ENCODE data around the gene RIN3.

The RIN3 gene

DNA sequence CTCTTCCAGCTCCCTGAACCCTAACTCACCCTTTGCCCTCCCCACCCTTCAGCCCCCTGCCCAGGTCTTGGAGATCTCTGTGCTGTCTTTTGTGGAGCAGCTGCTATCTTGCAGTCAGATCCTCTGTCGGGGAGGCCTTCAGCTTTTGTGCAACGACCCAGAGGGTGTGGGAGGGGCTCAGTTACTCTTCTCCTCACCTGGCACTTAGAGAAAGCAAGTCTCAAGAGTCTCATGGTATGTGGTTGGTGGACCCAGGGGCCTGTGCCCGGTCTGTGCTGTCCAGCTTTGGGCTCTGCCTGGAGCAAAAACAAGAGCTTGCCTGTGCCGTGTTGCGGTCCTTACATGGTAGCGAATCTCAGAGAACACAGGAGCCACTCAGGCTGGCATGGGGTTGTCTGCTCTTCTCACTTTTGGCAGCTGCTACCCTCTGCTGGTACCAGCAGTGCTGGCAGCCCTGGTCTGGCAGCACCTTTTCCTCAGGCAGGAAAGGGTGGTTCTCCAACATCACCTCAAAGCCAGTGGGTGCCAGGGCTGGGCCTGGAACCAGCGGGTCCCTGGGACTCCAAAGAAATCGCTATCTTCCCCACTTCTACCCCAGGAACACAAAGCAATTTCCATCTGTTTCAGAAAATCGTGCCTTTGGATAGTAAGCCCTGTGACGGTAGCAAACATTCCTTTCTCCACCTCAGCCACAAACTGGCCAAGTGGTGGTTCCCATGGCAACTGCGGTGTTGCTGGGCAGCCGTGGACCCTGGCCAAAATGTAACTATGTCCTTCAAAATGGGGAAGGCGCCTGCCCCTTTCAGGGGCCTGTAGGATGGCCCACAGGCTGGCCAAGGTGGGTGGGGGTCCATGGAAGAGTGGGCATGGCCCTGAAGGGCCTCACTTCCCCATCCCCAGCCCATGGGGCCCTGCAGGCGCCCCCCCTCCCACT is 90.0 kb downstream of the RIN3 start:
- DNase-seq, result peak; percentile 32

DNA sequence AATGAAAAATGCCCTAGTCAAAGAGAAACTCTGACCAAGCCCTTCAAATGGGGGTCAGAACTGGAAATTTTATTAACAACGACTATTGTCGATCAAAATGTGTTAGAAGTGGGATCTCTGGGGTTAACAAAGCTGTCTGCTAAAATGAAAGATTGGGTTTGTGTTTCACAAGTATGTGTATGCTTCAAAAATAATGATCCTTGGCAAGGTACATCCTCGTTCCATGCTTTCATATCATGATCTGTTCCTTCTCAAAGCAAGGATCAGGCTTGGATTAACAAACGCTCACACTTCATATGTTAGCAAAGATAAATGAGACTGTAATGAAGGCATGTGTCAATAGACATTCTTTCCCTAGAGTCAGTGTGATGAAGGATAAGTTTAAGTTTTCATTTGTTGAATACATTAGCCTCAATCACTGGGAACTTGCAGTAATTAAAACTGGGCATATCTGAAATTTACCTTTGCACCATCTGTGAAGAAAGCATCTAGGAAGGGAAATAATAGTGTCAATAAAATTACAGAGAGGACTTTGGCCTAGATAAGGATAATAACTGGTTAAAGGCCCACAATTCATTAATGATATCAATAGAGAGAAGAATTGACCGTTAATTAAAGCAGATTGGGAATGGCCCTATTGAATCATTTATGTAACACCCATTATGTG is 91.8 kb downstream of the RIN3 start:
- no peak for DNase-seq

DNA sequence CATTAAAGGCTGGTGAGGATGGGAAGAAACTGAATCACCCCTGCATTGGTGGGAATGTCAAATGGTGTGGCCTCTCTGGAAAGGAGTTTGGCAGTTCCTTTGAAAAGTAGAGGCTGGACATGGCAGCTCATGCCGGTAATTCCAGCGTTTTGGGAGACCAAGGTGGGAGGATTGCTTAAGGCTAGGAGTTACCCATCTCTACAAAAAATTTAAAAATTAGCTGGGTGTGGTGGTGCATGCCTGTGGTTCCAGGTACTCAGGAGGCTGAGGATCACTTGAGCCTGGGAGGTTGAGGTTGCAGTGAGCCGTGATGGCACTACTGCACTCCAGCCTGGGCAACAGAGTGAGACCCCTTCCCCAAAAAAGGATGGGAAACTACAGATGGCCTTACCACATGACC is 93.7 kb downstream of the RIN3 start:
- no peak for DNase-seq

DNA sequence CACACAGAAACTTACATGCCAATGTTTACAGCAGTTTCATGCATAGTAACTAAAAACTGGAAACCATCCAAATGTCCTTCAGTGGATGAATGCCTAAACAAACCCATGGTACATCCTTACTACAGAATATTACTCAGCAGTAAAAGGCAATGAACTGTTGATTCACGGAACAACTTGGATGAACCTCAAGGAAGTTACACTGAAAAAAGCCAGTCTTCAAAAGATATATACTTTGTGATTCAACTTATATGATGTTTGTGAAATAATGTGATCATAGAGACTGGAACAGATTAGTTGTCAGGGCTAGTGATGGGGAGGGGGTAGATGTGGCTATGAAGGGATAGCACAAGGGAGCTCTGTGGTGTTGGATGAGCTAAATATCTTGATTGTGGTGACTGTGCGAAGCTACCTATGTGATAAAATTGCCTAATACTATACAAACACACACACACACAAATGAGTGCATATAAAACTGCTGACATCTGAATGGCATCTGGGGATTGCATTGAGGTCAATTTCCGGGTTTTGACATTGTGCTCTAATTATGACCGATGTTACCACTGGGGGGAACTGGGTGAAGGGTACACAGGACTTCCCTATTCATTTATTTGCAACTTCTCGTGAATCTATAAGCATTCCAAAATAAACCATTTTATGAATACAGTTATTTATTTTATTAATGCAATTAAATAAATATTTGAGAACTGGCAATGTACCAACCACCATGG is 94.3 kb downstream of the RIN3 start:
- DNase-seq, result no peak

DNA sequence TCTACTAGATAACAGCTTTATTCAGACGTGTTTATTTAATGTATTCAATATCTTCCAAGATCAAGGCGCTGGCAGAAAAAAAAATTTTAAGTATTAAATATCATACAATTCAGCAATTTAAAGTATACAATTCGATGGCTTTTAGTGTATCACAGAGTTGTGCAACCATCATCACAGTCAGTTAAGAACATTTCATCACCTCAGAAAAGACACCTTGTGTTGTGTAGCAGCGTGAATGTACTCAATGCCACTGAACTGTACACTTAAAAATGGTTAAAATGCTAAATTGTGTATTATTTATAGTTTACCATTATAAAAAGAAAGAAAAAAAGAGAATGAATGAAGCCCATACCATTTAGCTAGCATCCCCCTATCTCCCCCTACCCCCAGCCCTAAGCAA is 96.4 kb downstream of the RIN3 start:
- no peak for DNase-seq

DNA sequence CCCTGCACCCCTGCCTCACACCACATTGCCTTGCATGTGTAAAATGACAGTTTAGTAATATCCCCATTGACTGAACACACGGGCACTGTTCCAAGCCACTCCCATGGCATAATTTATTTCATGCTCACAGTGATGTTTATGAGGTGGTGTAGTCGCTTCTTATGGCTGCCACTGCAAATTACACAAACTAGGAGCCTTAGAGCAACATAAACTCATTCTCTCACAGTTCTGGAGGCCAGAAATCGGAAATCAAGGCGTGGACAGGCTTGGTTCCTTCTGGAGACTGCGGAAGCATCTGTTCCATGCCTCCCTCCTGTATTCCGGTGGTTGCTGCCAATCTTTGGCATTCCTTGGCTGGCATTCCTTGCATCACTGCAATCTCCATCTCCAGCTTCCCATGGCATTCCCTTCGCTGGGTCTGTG is 97.3 kb downstream of the RIN3 start:
- DNase-seq, result no peak

DNA sequence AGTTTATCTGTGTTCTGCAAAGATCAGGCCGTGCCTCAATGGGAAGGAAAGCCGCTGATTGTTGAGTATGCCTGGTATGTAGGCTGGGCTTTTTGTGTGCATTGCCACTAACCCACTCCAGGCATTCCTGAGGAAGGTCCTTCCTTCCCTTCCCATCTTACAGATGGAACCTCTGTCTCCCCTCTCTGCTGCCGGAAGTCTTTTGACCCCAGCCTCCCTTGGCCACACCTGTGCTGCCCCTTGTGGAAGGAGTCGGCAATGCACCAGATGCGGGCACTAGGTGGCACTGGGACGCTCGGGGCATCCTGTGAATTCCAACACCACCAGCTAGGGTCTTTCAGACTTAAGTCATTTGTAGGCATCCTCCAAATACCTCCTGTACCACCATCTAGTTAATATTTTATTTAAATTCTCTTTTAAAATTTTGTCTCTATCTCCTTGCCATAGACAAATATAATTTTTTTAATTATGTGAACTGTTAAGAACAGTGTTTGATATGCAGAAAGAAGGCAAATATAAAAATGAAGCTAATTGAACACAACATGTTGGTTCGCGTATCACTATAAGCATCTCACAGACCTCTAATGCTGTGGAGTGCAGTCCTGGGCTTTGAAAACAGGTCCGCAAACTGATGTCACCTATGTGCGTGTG is 99.6 kb downstream of the RIN3 start:
- DNase-seq, result peak; percentile 31

DNA sequence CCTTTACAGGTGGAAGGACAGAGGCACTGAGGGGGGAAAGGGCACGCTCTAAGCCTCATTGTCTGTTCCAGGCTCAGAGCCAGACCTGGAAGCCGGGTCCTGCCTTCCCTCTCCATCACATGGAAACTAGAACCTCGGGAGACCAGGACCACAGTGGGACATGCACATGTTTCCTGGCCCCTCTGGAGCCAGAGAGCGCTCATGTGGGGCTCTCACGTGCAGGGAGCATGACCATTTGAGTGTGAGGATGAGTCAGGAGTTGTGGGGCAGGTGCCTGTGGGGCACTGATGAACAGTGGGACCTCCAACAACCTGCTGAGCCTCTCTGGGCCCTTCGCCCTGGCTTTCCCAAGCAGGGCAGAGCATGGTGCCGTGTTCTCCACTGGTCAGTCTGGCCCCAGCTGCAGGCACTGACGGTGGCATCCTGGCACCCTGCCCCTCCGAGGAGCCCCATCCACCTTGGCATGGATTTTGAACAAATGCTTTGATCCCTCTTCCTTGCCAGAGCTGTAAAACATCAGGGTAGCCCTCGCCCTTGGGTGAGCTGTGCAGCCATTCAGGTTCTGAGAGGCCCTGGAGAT is 100.2 kb downstream of the RIN3 start:
- no peak for DNase-seq

DNA sequence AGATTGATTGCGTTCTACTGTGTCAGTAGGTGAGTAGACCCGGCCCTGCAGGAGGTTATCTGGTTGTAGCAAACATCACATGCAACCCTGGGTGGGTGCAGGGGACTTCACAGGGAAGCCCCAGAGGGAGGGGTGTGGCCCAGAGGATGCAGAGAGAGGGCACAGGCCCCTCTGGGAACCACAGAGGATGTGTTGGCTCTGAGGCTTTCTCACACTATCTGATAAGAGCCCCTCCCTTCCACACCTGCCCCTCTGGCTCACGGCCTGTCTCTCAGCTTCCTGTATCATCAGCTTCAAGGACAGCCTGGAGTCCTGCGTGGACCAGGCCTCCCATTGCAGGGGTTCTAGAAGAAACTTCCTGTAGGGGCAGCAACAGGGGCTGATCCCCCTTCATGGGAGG is 101.9 kb downstream of the RIN3 start:
- DNase-seq, result no peak

DNA sequence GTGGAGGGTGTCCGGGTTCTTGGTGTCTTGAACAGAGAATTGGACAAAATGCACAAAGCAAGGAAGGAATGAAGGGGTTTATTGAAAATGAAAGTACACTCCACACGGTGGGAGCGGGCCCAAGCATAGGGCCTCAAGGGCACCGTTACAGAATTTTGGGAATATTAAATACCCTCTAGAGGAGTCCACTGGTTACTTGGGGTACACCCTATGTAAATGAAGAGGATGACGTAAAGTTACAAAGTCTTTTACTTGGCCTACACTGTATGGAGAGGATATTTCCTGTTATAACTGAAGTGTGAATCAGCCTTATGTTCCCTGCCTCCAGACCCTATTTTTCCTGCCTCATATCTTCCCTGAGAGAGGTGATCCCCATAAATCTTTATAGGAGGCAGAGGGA is 102.6 kb downstream of the RIN3 start:
- no peak for DNase-seq

DNA sequence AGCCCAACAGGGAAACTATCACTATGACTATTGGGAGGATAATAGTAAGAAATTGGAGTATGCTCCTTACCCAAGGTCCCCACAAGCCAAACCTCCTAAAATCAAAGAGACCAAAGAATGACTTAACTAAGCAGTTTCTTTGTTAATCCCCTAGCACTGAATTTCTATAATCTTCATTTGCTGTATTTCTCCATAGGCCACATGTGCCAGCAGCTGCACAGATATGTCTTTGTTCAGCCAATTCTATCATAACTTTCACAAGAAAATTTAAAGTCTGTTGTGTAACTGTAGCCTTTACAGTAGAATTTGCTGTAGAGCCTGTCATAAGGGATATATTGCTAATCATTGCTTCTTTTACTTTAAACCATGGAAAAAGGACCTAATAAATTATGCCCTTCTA is 104.0 kb downstream of the RIN3 start:
- DNase-seq, result no peak

DNA sequence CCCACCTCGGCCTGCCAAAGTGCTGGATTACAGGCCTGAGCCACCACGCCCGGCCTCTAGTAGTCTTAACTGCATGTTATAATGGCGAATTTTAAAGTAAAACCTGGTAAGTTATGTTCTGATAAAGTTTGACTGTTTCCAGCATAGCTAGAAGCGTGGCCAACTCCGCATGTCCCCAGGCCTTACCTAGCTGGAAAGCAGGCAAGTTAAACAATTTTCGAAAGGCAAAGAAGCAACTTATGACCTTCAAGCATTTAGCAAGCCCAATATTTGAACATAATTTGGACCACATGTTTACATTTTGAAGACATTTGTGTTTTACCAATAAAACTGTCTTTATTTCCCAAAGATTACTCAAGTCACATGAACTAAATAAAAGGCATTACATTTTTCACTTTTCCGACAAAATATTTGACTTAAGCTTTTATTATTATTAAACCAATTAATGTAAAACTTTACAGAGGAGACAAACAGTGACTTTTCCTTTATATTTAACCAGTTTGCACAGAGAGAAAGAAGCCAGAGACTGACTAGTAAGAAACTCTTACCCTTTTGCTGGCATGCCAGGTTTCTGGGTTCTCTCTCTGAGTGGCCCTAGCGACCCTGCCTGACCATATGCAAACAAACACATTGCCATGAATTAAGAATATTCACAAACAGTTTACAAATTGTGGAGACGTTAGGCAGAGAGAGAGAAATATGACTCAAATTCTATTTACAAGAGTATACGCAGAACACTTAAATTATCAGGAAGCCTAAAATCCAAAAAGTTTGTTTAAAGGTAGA is 106.3 kb downstream of the RIN3 start:
- no peak for DNase-seq

DNA sequence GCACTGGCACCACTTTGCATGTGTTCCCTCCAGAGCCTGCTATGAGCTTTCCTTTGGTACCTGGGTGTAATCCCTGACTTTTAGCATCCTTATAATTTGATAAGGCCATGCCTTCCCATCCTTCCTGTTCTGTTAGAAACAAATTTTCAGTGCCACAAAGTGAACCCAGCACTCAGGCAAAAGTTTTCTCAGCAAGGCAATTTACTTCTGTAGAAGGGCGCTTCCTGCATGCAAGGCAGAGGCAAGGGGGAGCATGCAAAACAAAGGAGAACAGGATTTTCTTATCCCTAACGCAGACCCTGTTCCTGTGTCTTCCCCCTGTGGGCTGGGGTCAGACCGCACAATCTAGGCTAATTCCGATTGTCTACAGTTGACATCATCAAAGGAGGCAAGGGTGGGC is 108.7 kb downstream of the RIN3 start:
- DNase-seq, result no peak

DNA sequence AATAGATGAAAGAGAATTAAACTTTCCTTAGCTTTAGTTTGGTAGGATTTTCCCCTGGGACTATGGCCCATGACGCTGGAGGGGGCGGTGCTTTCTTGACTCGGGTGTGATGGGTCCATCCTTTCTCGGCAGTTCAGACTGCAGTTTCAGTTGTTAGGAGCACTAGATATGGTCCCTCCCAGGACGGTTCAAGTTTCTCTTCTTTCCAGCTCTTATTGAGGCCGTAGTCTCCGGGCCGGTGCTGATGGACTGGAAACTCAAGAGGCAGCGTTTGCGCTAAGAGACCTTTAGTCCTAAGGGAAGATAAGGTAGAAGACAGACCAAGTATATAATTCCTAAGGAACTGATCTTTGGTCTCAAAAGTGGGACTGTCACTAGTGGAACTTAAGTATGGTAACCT is 111.2 kb downstream of the RIN3 start:
- no peak for DNase-seq

DNA sequence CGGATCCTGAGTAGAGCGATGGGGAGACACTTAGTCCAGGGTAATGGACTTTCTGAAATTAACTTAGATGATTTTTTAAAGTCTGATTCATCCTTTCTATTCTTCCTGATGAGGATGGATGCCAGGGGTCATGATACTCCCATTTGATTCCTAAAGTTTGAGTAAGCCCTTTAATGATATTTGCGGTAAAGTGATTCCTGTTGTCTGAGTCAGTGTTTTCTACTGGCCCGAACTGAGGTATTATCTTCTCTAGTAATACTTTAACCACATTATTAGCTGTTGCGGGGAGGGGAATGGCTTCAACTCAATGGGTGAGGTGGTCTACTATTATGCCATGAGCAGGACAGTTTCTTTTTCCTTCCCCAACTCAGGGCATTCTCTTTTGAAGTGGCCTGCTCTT is 111.6 kb downstream of the RIN3 start:
- no peak for DNase-seq

DNA sequence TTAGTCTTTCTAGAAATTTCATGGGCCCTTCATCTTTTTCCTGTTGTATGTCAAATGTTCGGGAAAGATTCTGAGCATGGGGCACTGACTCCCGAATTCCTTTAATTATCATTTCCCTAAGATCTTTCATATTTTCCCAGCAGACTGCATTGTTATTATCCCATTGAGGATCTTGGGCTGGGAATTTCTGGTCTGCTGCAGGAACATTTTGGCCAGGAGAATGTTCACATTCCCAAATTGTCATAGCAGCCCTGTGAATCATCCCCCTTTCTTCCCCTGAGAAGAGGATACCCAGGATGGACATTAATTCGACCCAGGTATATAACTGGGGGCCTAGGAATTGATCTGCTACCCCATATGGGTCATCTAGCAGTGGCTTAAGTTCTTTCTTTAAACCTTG is 112.5 kb downstream of the RIN3 start:
- no peak for DNase-seq

DNA sequence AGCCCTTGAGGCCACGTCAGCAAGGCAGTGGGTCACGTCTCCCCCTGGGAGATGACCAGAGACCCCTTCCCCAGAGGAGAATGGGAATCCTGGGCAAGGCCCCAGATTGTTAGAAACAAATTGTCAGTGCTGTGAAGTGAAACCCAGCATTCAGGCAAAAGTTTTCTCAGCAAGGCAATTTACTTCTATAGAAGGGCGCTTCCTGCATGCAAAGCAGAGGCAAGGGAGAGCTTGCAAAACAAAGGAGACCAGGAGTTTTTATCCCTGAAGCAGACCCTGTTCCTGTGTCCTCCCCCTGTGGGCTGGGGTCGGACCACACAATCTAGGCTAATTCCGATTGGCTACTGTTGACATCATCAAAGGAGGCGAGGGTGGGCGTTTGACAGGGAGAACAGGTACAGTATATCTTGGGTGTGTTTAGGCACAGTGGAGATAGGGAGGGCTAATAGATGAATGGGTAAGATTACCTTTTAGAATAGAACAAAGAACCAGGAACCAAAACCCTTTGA is 114.2 kb downstream of the RIN3 start:
- no peak for DNase-seq

DNA sequence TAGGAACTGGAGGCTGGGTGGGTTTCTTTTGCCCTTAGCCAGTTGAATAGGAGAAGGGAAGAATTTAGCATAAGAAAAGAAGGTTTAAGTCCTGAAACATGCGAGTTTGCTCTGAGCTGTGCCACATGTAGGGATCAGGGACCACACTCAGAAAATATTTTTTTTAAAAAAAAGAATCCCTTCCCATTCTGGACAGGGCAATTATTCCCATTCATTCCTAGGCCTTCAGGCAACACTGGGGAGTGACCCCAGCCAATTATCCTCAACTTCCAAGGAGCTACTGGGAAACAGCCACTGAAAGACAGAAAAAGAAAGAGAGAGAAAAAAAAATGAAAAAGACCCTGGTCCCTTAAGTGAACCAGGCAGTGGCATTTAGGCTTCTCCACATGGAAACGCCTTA is 115.1 kb downstream of the RIN3 start:
- DNase-seq, result no peak

DNA sequence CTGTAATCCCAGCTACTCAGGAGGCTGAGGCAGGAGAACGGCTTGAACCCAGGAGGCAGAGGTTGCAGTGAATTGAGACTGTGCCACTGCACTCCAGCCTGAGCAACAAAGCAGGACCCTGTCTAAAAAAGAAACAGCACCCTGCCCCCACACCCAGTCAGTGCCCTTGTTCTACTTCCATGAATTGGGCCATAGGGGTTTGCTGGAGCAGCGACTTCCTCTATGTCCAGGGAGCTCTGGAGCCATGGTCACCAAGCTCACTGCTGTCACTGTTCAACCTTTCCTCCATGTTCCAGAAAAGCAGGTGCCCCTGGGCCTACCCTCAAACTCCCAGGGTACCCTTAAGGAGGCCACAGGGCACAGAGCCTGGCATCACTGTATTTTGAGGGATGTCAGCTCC is 116.8 kb downstream of the RIN3 start:
- no peak for DNase-seq

DNA sequence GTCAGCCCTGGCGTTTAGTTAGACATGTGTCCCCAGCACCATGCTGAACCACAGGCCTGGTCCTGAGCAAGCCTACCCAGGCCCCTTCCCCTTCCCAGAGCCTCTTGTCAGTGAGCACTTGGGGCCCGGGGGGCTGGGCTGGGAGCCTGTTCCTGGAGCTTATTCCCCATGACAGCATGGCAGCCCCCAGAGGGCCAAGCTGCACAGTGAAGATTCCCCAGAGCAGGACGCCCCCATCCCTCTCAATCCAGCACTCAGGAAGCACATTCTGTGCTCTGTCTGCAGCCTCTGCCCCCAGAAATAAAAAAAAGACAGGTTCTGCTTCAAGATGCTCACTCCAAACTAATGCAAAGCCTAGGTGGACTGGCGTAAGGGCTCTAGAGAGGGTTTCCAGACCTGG is 117.5 kb downstream of the RIN3 start:
- no peak for DNase-seq

DNA sequence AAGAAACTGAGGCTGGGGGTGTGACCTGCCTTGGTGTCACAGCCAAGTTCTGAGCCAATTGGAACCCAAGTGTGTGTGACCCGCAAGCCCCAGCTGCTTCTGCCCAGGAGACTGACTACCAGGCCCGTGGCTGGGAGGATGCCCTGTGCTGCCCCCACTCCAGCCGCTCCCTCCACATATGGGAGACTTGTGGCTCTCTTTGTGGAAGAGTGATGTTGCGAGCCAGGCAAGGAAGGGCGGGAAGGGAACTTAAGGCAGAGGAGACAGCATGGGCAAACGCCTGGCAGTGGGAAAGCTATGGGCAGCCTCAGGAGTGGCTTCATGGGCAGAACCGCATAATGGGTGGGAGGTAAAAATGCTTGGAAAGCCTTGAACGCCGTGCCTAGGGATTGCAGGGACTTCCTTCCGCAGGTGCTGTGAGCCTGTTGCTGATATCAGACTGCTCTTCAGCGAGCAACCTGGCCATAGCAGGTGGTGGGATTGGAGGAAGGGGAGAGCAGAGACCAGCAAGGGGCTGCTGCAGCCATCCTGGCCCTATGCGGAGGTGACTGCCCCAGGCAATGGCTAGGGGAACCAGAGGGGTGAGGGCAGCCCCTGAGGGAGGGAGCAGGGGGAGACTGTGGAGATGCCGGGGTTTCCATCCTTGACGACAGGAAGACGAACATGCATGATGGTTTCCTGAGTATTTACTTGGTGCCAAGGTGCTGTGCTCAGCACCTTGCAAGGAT is 119.1 kb downstream of the RIN3 start:
- no peak for DNase-seq
